WTC11 (cell line): ENCODE data around the gene ATP12A. TPM values are rescaled to one million over a fixed set of nuclear protein-coding genes. Genes with fewer than 3 reads are reported as not detected.

Source experiments
- ATAC-seq: fragments of 200-7000 bp; cut with Tn5 transposase; 2 replicates; pipeline ENCODE4 v1.10.0; 2021; ENCODE audit warnings: mild to moderate bottlenecking, moderate library complexity
- CTCF ChIA-PET: fragments of 300-600 bp; sonication (Branson Sonifier 250); formaldehyde crosslinking; loops from one replicate; lab custom pipeline; 2021; ENCODE audit warnings: antibody characterized with exemption; lab: Charles Lee
- POLR2A ChIA-PET: fragments of 350-600 bp; sonication (Branson Sonifier 250); formaldehyde crosslinking; loops from one replicate; lab custom pipeline; 2021; ENCODE audit warnings: antibody characterized with exemption; lab: Charles Lee
- DNase-seq: peaks from one replicate; pipeline ENCODE4 v3.0.0; 2021; ENCODE audit warnings: low spot score
- H3K27ac Mint-ChIP-seq: 2 replicates; pipeline ENCODE4 v1.8.0; 2021; ENCODE audit warnings: mixed read lengths
- H3K27me3 Mint-ChIP-seq: 2 replicates; pipeline ENCODE4 v1.8.0; 2021; ENCODE audit warnings: low read depth, mild to moderate bottlenecking, moderate library complexity, mixed read lengths
- H3K36me3 Mint-ChIP-seq: 2 replicates; pipeline ENCODE4 v1.8.0; 2021; ENCODE audit warnings: mixed read lengths
- H3K4me1 Mint-ChIP-seq: 2 replicates; pipeline ENCODE4 v1.8.0; 2022; ENCODE audit warnings: mixed read lengths
- H3K4me3 Mint-ChIP-seq: 2 replicates; pipeline ENCODE4 v1.8.0; 2021; ENCODE audit warnings: mild to moderate bottlenecking, moderate library complexity, mixed read lengths
- H3K9me3 Mint-ChIP-seq: 2 replicates; pipeline ENCODE4 v1.8.0; 2021; ENCODE audit warnings: mixed read lengths
- FOXJ3 ChIP-seq: sonication (generic); formaldehyde crosslinking; IDR thresholded peaks from 2 replicates; pipeline ENCODE4 v1.9.0; 2021; ENCODE audit warnings: missing genetic modification reagents, mild to moderate bottlenecking, borderline replicate concordance
- PREB ChIP-seq: sonication (generic); formaldehyde crosslinking; IDR thresholded peaks from 2 replicates; pipeline ENCODE4 v1.8.1; 2022; ENCODE audit warnings: mild to moderate bottlenecking, missing genetic modification reagents, moderate library complexity, borderline replicate concordance
- RORB ChIP-seq: fragments of 250-450 bp; sonication (Bioruptor Pico); IDR thresholded peaks from 2 replicates; pipeline ENCODE4 v1.9.0; 2021; ENCODE audit warnings: mild to moderate bottlenecking
- SP1 ChIP-seq: sonication (generic); formaldehyde crosslinking; conservative IDR thresholded peaks from 2 replicates; pipeline ENCODE4 v1.8.1; 2022; ENCODE audit warnings: missing genetic modification reagents
- STAT6 ChIP-seq: sonication (generic); formaldehyde crosslinking; conservative IDR thresholded peaks from 2 replicates; pipeline ENCODE4 v1.8.1; 2023; ENCODE audit warnings: mild to moderate bottlenecking, low read depth, missing genetic modification reagents, moderate library complexity
- TP53 ChIP-seq: sonication (generic); formaldehyde crosslinking; IDR thresholded peaks from 2 replicates; pipeline ENCODE4 v1.8.1; 2023; ENCODE audit warnings: mild to moderate bottlenecking, missing genetic modification reagents
- USF1 ChIP-seq: sonication (generic); formaldehyde crosslinking; IDR thresholded peaks from 2 replicates; pipeline ENCODE4 v1.8.0; 2022; ENCODE audit warnings: mild to moderate bottlenecking, missing genetic modification reagents
- USF2 ChIP-seq: sonication (generic); formaldehyde crosslinking; IDR thresholded peaks from 2 replicates; pipeline ENCODE4 v1.8.1; 2023; ENCODE audit warnings: mild to moderate bottlenecking, missing genetic modification reagents, moderate library complexity
- ZNF219 ChIP-seq: sonication (generic); formaldehyde crosslinking; IDR thresholded peaks from 2 replicates; pipeline ENCODE4 v1.8.0; 2023; ENCODE audit warnings: missing genetic modification reagents, mild to moderate bottlenecking, borderline replicate concordance
- ZNF532 ChIP-seq: fragments of 250-450 bp; sonication (Bioruptor Pico); IDR thresholded peaks from 2 replicates; pipeline ENCODE4 v1.9.0; 2021; ENCODE audit warnings: mild to moderate bottlenecking, borderline replicate concordance
- total RNA-seq: library from RNA; stranded (reverse); gene quantifications from 3 replicates; pipeline ENCODE4 v1.2.3, GENCODE V29; 2021
- TF ChIP-seq, protein P1 (sequence below): sonication (generic); formaldehyde crosslinking; IDR thresholded peaks from 2 replicates; pipeline ENCODE4 v1.8.0; 2023; ENCODE audit warnings: mild to moderate bottlenecking, missing genetic modification reagents

ATP12A gene
- total RNA-seq, 1 experiment from 2014 or later: 1.4 TPM

- TF ChIP-seq, protein P1, sequence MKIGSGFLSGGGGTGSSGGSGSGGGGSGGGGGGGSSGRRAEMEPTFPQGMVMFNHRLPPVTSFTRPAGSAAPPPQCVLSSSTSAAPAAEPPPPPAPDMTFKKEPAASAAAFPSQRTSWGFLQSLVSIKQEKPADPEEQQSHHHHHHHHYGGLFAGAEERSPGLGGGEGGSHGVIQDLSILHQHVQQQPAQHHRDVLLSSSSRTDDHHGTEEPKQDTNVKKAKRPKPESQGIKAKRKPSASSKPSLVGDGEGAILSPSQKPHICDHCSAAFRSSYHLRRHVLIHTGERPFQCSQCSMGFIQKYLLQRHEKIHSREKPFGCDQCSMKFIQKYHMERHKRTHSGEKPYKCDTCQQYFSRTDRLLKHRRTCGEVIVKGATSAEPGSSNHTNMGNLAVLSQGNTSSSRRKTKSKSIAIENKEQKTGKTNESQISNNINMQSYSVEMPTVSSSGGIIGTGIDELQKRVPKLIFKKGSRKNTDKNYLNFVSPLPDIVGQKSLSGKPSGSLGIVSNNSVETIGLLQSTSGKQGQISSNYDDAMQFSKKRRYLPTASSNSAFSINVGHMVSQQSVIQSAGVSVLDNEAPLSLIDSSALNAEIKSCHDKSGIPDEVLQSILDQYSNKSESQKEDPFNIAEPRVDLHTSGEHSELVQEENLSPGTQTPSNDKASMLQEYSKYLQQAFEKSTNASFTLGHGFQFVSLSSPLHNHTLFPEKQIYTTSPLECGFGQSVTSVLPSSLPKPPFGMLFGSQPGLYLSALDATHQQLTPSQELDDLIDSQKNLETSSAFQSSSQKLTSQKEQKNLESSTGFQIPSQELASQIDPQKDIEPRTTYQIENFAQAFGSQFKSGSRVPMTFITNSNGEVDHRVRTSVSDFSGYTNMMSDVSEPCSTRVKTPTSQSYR (CRISPR knock-in tag): no peak
Observed at GRCh38 chr13:24680258-24680920, at the start of gene ATP12A (continued).

GRCh38 chr13:24630851-24631620, 49.2 kb upstream of the ATP12A start:
- ChIA-PET CTCF (interaction anchor here (1.2 to 2.0 kb wide), 3 partner anchors 7 to 63 kb away, joined by 4 to 8 read pairs (median 7); partner anchors contain the start of gene ATP12A), POLR2A (no interaction called here)
- Mint-ChIP-seq H3K36me3 (no peaks in the 10 kb centered on the region), H3K27me3 (no peaks in the 10 kb centered on the region; the same call in 1 of the 2 replicates), H3K4me1 (peaks cover 25% of the 10 kb centered on the region), H3K4me3 (no peak overlapping the region), H3K9me3 (no peaks in the 10 kb centered on the region; the same call in 1 of the 2 replicates), H3K27ac (no peak overlapping the region)
- TF ChIP-seq ZNF532 (CRISPR knock-in tag) (peak; percentile 51; the same call in 1 of the 2 replicates), TP53 (CRISPR knock-in tag) (no peak)
- no peak for ATAC-seq
- no peak for DNase-seq

- no peaks in the 10 kb centered on the region for H3K36me3 Mint-ChIP-seq
- no peak overlapping the region for H3K27ac Mint-ChIP-seq
- DNase-seq (no peak), ATAC-seq (no peak)
- no peak overlapping the region for H3K4me3 Mint-ChIP-seq
- TF ChIP-seq RORB: no peak
- TF ChIP-seq FOXJ3: no peak
- TF ChIP-seq SP1 (CRISPR knock-in tag): no peak
- no peak for TF ChIP-seq STAT6
- TF ChIP-seq USF1: no peak
- no peak for TF ChIP-seq ZNF219 (CRISPR knock-in tag)
- TF ChIP-seq USF2 (CRISPR knock-in tag): no peak
- no peak for TF ChIP-seq PREB (CRISPR knock-in tag)
- H3K9me3 Mint-ChIP-seq: no peaks in the 10 kb centered on the region; the same call in 1 of the 2 replicates
- peaks cover 25% of the 10 kb centered on the region for H3K4me1 Mint-ChIP-seq
- ChIA-PET POLR2A (no interaction called here), CTCF (no interaction called here)
- H3K27me3 Mint-ChIP-seq: no peaks in the 10 kb centered on the region; the same call in 1 of the 2 replicates
Observed at GRCh38 chr13:24631922-24632321, 48.3 kb upstream of the ATP12A start.
